GM21529 (cell line): ENCODE data around the gene PCYOX1L.

Source experiments
- ATAC-seq: cut with Tn5 transposase; IDR thresholded peaks from one replicate; pipeline ENCODE4 v1.9.1; 2021; ENCODE audit not compliant: unreplicated experiment

PCYOX1L gene, protein sequence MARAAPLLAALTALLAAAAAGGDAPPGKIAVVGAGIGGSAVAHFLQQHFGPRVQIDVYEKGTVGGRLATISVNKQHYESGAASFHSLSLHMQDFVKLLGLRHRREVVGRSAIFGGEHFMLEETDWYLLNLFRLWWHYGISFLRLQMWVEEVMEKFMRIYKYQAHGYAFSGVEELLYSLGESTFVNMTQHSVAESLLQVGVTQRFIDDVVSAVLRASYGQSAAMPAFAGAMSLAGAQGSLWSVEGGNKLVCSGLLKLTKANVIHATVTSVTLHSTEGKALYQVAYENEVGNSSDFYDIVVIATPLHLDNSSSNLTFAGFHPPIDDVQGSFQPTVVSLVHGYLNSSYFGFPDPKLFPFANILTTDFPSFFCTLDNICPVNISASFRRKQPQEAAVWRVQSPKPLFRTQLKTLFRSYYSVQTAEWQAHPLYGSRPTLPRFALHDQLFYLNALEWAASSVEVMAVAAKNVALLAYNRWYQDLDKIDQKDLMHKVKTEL

GRCh38 chr5:149357370-149358293 lies at the start of gene PCYOX1L:
PCYOX1L (plus strand) TSS chr5:149358046; CDS start chr5:149358069, 23 bp downstream.
- ATAC-seq = peak; percentile 99

GRCh38 chr5:149309354-149309753 lies 48.5 kb upstream of the PCYOX1L start:
- ATAC-seq = no peak

DNA sequence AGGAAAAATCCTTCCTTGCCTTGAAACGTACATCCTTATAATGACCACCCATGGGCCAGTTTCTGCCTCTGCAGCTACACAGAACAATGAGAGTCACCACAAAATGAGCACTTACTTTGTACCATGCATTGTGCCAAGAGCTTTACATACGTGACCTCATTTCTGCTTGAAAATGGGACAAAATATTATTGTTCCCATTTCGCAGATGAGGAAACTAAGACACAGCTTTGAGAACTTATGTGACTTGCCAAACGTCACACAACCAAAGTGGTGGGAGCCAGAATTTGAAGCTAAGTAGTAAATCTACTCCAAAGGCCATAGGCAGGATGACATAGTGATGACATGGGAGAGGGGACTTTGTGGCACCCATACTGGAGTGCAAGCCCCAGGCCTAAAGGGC lies 47.4 kb upstream of the PCYOX1L start:
- ATAC-seq = no peak

DNA sequence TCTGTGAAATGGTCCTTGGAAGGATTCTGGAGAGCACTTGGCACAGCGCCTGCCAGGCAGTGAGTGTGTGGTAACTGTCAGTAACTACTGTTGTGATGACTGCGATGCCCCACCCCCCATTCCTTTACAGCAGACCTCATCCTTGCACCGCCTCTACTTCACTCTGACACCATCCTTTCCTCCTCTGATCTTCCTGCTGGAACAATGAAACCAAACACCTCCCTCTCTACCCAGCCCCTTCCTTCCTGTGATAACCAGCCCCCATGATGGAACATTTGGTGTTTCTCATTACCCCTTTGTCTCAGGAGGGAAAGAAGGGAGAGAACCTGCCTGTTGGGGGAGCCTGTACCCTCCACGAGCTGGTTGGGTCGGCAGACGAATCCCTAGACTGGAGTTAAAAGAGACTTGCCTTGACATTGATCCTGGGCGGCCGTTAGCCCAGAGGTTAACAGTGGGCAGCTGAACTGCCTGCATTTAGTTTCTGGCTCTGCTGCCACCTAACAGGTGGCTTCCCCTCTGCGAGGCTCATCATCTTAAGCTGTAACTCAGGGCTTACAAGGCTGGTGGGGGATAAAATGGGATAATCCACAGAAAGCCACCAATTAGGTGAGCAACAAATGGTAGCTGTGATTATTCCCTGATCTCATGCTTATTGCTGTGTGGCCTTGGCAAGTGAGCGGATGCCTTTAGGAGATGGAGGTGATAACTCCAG lies 46.7 kb upstream of the PCYOX1L start:
- no peak for ATAC-seq

- ATAC-seq = no peak
Observed at GRCh38 chr5:149313151-149313841, 44.5 kb upstream of the PCYOX1L start.

GRCh38 chr5:149314571-149315111 lies 43.2 kb upstream of the PCYOX1L start:
- no peak for ATAC-seq

DNA sequence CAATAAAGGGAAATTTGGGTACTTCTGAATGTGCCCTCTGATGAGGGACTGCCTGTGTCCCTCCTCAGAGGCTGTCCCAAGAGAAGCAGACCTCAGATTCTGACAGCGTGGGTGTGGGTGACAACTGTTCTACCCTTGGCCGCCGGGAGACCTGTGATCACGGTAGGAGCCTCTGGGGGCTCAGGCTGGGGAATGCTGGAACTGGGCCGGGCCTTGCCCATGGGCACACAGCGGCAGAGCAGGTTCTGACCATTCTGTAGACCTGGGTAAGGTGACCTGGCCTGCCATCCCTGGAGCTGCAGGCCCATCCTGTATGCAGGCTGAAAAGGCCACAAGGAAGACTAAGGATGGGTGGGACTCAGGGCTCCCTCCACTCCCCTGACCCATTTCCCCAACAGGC lies 42.1 kb upstream of the PCYOX1L start:
- ATAC-seq = no peak

GRCh38 chr5:149317281-149318048 lies 40.4 kb upstream of the PCYOX1L start:
- peak; percentile 75 for ATAC-seq

- no peak for ATAC-seq
Observed at GRCh38 chr5:149319174-149319573, 38.7 kb upstream of the PCYOX1L start.

- no peak for ATAC-seq
Observed at GRCh38 chr5:149320791-149321330, 37.0 kb upstream of the PCYOX1L start.

- ATAC-seq = no peak
Observed at GRCh38 chr5:149322518-149322917, 35.3 kb upstream of the PCYOX1L start.

GRCh38 chr5:149323210-149323609 lies 34.6 kb upstream of the PCYOX1L start:
- ATAC-seq = no peak

DNA sequence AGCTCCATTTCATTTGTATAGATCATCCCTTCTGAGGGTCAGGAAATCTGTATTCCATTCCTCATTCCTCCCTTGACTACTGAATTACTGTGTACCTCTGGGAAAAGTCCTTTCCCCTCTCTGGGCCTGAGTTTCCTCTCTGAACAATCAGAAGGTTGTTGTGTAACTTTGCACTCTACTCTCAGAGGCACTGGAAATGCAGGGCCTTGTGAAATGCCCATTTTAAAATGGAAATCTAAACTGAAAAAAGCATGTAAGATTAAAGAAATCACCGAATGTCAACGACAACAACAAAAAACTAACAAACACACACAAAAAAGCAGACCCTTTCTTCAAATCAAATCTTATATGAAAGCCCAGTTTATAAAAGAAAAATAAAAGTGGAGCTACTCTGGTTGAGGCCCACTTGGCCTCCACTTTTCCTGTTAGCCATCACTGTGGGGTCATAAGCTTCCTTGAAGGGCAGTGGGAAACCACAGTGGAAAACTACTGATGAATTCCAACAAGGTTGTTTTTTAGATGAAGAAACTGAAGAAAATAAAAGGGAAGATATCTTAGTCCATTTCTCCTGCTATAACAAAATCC lies 34.1 kb upstream of the PCYOX1L start:
- ATAC-seq = no peak

GRCh38 chr5:149324641-149325040 lies 33.2 kb upstream of the PCYOX1L start:
- no peak for ATAC-seq

- ATAC-seq = no peak
Observed at GRCh38 chr5:149325166-149325735, 32.6 kb upstream of the PCYOX1L start.

DNA sequence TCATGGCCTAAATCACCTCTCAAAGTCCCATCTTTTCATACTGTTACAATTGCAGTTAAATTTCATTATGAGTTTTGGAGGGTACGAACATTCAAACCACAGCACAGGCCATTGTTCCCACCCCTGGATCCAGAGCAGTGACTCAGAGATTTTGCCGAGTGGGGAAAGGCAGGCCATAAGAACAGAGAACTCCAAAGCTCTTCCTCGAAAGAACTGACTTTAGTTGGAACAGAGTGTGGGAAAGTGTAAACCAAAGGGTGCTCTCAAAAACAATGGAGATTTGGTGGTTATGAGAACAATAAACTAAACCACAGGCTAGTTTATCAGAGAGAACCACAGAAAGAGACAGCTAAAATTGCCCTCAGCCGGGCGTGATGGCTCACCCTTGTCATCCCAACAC lies 32.0 kb upstream of the PCYOX1L start:
- no peak for ATAC-seq

DNA sequence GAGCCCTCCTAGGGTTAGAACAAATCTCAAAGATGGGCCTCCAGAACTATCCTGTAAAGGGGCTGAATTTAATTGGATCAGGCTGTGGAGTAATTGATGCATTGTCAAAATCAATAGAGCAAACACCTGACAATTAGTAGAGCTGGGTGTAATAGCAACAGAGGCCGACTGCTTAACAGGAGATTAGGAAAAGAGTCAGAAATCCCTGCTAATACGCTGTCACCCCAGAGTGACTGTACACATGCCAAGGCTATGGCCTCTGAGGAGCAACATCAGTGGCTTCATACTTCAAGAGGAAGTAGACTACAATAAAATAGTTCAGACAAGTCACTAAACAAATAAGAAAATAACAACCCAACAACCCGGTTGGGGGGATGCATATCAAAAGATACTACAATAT lies 31.2 kb upstream of the PCYOX1L start:
- no peak for ATAC-seq

DNA sequence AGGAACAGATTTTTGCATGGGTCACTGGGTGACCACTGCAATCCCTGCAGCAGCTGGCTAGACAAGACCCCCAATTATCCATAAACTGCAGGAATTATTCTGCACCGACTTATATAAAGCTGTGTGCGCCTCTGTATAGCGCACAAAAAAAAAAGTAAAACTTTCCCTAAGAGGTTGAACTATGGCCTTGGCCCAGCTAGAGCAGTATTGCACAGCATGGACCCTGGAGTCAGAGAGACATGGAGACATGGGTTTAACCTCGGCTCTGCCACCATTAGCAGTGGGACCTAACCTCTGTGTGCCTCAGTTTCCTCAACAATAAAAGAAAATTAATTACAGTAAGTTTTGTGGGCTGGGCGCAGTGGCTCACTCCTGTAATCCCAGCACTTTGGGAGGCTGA lies 29.7 kb upstream of the PCYOX1L start:
- ATAC-seq = no peak
